ENCODE results near the gene THAP2.

GRCh38 chr12:71695782-71696181 lies 31.7 kb downstream of the THAP2 start:
- TF ChIP-seq POLR2AphosphoS5 (IDR thresholded peaks at IDR 0.05) (no peak), CTCF (IDR thresholded peaks at IDR 0.05) (no peak)
